Measurements from ENCODE around the gene TOP3B.

Gene TOP3B

DNA sequence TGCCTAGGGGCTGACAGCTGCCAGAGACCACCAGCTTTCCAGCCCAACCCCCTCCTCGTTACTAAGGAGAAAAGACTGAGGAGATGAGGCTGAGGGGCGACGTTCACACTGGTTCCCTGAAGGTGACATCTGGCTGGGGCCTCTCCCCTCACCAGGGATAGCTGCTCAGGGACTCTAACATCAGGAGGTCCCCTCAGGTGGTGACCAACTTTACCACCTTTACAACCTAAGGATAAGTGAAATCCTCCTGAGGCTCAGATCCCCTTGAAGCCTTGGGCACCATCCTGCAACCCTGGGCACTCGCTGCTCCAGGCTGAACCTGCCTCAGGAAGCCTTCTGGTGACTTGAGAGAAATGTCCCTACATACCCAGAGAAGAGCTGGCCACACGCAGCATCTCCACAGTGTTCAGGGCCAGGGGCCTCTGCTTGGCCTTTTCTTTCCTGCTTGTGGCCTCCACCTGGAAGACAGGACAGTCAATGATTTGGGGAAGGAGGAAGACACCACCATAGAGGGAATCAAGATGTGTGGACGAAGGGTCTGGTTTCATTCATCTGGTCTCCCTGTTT lies 17.6 kb downstream of the TOP3B start:
- TF ChIP-seq, protein P1, sequence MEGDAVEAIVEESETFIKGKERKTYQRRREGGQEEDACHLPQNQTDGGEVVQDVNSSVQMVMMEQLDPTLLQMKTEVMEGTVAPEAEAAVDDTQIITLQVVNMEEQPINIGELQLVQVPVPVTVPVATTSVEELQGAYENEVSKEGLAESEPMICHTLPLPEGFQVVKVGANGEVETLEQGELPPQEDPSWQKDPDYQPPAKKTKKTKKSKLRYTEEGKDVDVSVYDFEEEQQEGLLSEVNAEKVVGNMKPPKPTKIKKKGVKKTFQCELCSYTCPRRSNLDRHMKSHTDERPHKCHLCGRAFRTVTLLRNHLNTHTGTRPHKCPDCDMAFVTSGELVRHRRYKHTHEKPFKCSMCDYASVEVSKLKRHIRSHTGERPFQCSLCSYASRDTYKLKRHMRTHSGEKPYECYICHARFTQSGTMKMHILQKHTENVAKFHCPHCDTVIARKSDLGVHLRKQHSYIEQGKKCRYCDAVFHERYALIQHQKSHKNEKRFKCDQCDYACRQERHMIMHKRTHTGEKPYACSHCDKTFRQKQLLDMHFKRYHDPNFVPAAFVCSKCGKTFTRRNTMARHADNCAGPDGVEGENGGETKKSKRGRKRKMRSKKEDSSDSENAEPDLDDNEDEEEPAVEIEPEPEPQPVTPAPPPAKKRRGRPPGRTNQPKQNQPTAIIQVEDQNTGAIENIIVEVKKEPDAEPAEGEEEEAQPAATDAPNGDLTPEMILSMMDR (IDR thresholded peaks at IDR 0.05; ENCODE audit: control insufficient read depth, insufficient read depth, low read depth, low read length, missing control alignments) = no peak
- H3K4me3 ChIP-seq (ENCODE audit: control insufficient read depth, low read depth, low read length) = no peak overlapping the region
- DNase-seq (ENCODE audit: low read depth) = no peak

DNA sequence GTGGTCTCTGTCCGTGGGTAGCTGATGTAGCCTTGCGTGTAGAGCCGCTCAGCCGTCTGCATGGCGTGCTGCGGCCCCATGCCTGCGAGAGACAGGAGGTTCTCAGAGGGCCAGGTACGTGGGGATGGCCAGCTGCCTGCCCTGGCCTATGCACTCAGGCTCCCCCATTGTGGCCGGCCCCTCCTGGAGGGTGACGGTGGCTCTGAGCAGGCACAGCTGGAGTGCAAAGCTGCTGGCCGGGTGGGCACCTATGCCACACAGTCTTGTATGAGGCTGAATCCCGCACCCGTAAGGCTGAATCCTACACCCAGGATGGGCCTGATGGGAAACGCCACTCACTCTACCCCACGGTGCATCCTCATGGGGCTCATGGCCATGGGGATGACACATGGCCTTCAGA lies 18.4 kb downstream of the TOP3B start:
- H3K4me3 ChIP-seq (ENCODE audit: control insufficient read depth, low read depth, low read length) = no peak overlapping the region
- TF ChIP-seq, protein P1 (IDR thresholded peaks at IDR 0.05; ENCODE audit: control insufficient read depth, insufficient read depth, low read depth, low read length, missing control alignments) = no peak
- DNase-seq (ENCODE audit: low read depth) = no peak

DNA sequence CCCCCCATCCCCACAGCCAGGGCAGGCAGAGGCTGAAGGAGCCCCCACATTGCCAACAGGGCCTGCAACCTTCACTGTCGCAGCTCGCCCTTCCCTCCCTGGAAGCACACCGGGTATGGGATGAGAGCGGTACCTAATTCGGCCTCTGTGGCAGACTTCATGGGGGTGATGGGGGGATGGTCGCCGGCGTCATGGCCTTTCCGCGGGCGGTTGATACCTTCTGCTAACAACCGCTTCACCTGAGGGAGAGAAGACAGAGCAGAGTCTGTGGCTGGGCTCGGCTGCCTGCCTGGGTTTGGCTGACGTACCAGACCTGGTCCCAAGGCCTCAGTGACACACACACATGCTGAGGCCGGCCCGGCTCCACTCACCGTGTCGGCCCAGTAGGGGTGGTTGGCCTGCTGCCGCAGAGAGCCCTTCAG lies 18.8 kb downstream of the TOP3B start:
- H3K4me3 ChIP-seq (ENCODE audit: control insufficient read depth, low read depth, low read length) = no peak overlapping the region
- TF ChIP-seq, protein P1 (IDR thresholded peaks at IDR 0.05; ENCODE audit: control insufficient read depth, insufficient read depth, low read depth, low read length, missing control alignments) = no peak
- DNase-seq (ENCODE audit: low read depth) = no peak

DNA sequence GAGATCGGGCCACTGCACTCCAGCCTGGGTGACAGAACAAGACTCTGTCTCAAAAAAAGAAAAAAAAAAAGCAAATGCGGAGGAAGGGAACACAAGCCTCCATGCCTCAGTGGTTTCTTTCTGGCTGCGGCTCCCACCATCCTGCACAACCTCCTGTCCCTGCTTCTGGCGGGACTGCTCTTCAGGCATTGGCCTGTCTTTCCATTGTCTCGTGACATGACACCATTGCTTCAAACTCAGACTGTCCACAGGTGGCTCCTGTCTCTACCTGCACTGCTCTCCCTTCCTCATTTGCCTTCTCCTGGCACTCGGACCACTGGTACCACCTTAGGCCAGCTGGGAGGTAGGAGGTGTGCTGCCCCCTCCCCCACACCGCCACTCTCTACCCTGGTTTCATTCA lies 19.3 kb downstream of the TOP3B start:
- DNase-seq (ENCODE audit: low read depth) = no peak
- H3K4me3 ChIP-seq (ENCODE audit: control insufficient read depth, low read depth, low read length) = no peak overlapping the region
- TF ChIP-seq, protein P1 (IDR thresholded peaks at IDR 0.05; ENCODE audit: control insufficient read depth, insufficient read depth, low read depth, low read length, missing control alignments) = no peak

DNA sequence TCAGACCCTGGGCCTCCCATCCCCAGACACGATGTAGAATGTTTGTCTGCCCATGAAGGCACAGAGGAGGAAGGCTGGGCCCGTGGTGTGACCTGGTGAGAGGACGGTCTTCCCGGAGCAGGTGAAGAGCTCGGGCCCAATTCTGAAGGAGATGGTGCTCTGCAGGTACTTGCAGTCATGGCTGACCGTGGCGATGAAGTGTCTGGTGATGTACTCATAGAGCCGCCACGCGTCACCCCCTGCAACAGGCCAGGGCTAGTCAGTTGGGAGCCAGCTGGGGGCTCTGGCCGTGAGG lies 20.0 kb downstream of the TOP3B start:
- TF ChIP-seq, protein P1 (IDR thresholded peaks at IDR 0.05; ENCODE audit: control insufficient read depth, insufficient read depth, low read depth, low read length, missing control alignments) = no peak
- H3K4me3 ChIP-seq (ENCODE audit: control insufficient read depth, low read depth, low read length) = no peak overlapping the region
- DNase-seq (ENCODE audit: low read depth) = no peak

DNA sequence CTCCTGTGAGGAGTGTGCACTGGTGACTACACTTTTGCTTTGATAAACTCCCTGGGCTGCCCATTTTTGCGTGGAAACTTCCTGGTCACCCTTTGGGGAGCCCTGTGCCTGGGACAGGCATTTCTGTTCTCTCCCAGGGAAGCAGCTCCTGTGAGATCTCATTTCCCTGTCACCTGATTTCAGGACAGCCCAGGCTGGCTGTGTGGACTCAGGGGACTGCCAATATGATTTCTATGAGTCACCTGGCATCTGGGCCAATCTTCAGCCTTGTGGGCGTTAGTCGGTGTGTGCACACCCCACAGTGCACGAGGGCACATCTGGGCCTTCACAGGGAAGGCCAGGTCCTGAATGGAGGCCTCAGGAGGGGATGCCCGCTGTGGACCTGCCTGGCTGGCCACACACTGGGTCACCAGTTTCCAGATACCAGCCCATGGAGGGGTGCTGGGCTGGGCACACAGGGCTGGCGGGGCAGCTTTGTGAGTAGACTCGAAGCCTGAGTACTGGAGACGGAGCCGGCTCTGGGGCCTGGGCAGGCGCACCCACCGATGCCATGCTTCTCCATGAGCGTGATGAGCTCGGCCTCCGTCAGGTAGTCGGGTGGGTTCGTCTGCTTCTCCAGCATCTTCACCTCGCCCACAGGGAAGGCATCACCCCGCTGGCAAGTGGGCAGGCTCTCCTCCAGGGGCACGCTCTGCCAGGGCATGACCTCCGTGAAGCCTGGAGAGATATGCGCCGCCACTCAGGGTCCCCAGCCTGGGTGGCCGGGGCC lies 20.5 kb downstream of the TOP3B start:
- TF ChIP-seq, protein P1 (IDR thresholded peaks at IDR 0.05; ENCODE audit: control insufficient read depth, insufficient read depth, low read depth, low read length, missing control alignments) = no peak
- H3K4me3 ChIP-seq (ENCODE audit: control insufficient read depth, low read depth, low read length) = no peak overlapping the region
- DNase-seq (ENCODE audit: low read depth) = no peak

All from AG09309 (cell line).